ENCODE measurements around the gene SLC44A3. TPM values are rescaled to one million over a fixed set of nuclear protein-coding genes. Genes with fewer than 3 reads are reported as not detected.
"Not testable (repeated sequence)": the region's sequence is repeated elsewhere in the genome, so short reads cannot be mapped to it uniquely, and the experiment has no call there.

Gene SLC44A3
- total RNA-seq, 8 experiments from 2014 or later = 0.18 to 19.3 (median 0.95) TPM

DNA sequence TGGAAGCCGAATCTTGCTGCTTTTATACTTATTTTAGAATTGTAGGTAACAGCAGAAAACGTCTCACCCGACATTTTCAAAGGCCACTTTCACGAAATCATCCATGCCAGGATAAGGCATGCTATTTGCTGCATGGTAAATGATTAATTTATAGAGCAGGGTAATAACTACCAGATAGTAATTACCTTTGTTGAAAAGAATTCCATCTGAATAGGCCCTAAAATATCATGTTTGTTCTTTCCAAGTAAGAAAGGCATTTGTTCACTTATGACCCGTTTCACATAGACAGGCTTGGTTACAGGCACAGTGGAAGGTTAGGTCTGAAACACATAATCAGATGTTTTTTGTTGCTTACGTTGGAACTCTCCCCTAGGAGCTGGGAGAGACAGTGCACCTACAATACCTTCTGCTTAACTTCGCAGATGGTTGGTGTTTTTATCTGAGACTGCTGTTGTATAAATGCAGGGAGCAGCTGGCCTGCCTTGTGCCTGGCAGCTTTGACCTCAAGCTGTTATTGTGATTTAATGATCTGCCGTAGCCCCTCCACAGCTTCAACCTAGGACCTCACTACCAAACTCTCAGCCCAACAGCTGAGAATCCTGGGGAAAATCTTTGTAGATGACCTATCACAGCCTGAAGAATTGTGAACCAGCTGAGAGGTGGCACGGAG, 1.6 kb downstream of the SLC44A3 start:
- in situ Hi-C loops (cut with MboI; ENCODE audit: low pct_unique_long_range_greater_than_20kb in 2 of 9, low sequenced_read_pairs in 9 of 9, unreplicated experiment in 9 of 9) = loop anchor here in 6 of 9 experiments (25.0 kb wide), 4 partner anchors 216 to 759 kb away; partner anchors contain the start of gene F3 (in 1 of the 6)
- Histone ChIP-seq H3K27ac (no peak overlapping the region), H3K4me1 (replicated peaks in 1 of 2) (peaks cover 19 to 22% of the 10 kb centered on the region in 2 donors), H3K4me3 (no peak overlapping the region)
- ATAC-seq (replicated peaks in 6 of 8) = peak in 4 of 8 experiments; percentile 30 to 48 (median 36)
- 14 to 94% (median 35%) methylated on average over 1 to 9 of the region's 9 CpGs for WGBS, 10 experiments

DNA sequence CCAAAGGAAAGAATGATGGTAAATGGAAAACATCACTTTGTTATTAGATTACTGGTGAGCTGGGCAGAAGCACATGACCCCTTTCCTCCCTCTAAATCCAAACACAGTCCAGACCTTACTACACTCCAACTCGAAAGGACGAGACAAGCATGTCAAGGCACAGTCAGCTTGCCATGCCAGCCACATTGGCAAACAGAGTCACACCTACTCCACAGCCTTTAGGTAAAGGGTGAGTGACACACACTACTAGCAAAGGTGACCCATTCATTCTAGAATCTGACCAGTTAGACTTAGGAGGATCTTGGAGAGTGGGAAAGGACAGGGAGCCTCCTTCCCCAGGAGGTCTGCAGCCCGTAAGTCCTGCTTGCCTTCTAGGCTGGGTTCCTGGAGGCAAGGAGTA, 3.0 kb downstream of the SLC44A3 start:
- 83 to 100% (median 91%) methylated on average over 1 to 3 of the region's 3 CpGs; no CpG with 5 or more reads in 4 of the 10 experiments for WGBS, 10 experiments
- H3K27ac ChIP-seq = no peak overlapping the region
- H3K4me3 ChIP-seq = no peak overlapping the region
- in situ Hi-C loops (cut with MboI; ENCODE audit: low pct_unique_long_range_greater_than_20kb in 2 of 9, low sequenced_read_pairs in 9 of 9, unreplicated experiment in 9 of 9) = loop anchor here in 6 of 9 experiments (25.0 kb wide), 4 partner anchors 214 to 761 kb away; partner anchors contain the start of gene F3 (in 1 of the 6)
- no peak for ATAC-seq (replicated peaks in 6 of 8)
- peaks cover 19 to 22% of the 10 kb centered on the region in 2 donors for H3K4me1 ChIP-seq (replicated peaks in 1 of 2)

DNA sequence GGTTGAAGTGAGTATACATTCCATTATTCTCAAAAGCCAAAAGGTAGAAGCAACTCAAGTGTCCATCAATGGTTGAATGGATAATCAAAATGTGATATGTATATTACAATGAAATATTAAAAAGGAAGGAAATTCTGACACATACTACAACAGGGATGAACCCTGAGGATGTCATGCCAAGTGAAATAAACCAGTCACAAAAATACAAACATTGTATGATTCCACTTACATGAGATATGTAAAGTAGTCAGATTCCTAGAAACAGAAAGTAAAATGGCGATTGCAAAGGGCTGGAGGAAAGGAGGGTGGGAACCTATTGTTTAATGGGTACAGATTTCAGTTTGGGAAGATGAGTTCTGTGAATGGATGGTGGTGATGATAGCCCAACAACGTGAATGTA, 5.8 kb downstream of the SLC44A3 start:
- no peak for ATAC-seq (replicated peaks in 6 of 8)
- 90 to 100% (median 93%) methylated on average over 1 to 2 of the region's 2 CpGs; no CpG with 5 or more reads in 2 of the 10 experiments for WGBS, 10 experiments
- H3K4me1 ChIP-seq (replicated peaks in 1 of 2) = peaks cover 17% of the 10 kb centered on the region in 2 donors
- no peak overlapping the region for H3K27ac ChIP-seq
- in situ Hi-C loops (cut with MboI; ENCODE audit: low pct_unique_long_range_greater_than_20kb in 2 of 9, low sequenced_read_pairs in 9 of 9, unreplicated experiment in 9 of 9) = loop anchor here in 2 of 9 experiments (25.0 kb wide), 2 partner anchors 211 to 411 kb away; partner anchors contain the start of gene RWDD3 (in 1 of the 2)
- no peak overlapping the region for H3K4me3 ChIP-seq

DNA sequence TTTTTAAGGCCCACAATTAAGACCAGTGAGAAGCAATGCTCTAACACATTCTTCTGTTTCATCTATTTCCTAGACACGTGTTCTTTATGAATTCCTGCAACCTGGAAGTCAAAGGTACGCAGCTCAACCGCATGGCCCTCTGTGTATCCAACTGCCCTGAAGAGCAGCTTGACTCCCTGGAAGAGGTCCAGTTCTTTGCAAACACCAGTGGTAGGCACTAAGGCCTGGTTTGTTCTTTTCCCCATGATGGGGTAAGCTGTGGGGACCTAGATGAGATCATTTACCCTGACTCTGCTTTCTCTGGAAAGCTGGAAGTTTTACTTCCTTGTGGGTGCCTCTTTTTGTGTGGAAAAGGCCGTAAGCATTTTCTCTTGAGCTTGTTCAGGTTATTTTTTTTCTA, 7.3 kb downstream of the SLC44A3 start:
- ATAC-seq (replicated peaks in 6 of 8) = no peak
- in situ Hi-C loops (cut with MboI; ENCODE audit: low pct_unique_long_range_greater_than_20kb in 2 of 9, low sequenced_read_pairs in 9 of 9, unreplicated experiment in 9 of 9) = loop anchor here in 2 of 9 experiments (25.0 kb wide), 2 partner anchors 210 to 410 kb away; partner anchors contain the start of gene RWDD3 (in 1 of the 2)
- Histone ChIP-seq H3K4me1 (replicated peaks in 1 of 2) (peaks cover 2% of the 10 kb centered on the region in 2 donors), H3K4me3 (no peak overlapping the region), H3K27ac (no peak overlapping the region)
- WGBS, 10 experiments = 0 to 100% (median 88%) methylated on average over 1 to 4 of the region's 4 CpGs

DNA sequence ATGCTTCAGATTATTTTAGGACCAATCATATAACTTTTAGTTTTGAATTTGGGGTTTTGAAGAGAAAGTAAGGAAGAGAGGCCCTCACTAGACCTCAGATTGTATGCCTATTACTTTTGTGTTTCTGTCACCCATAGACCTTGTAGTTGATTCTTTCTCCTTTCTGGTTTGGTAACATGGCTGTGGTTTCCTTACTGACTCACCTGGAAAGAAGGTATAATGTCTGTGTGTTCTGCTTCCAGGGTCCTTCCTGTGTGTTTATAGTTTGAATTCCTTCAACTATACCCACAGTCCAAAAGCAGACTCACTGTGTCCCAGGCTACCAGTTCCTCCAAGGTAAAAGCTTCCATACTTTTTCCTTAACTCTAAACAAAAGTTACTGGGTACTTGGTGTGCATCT, 8.1 kb downstream of the SLC44A3 start:
- ATAC-seq (replicated peaks in 6 of 8) = no peak
- H3K4me3 ChIP-seq = no peak overlapping the region

DNA sequence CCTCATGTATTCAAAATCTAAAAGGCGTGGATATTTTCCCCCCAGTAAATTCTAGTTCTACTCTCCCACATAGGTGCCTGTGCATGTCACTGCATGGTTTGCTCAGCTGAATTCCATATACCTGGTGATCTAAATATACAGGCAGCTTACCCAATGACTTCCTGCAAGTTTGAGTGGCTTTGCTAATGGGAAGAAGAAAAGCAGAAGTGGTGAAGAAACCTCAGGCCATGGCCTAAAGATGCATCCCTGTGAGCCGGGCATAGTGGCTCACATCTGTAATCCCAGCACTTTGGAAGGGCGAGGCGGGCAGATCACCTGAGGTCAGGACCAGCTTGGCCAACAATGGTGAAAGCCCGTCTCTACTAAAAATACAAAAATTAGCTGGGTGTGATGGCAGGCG, 11.5 kb downstream of the SLC44A3 start:
- WGBS, 10 experiments = 89 to 100% (median 94%) methylated on average over 1 to 5 of the region's 6 CpGs; no CpG with 5 or more reads in 3 of the 10 experiments
- in situ Hi-C loops (cut with MboI; ENCODE audit: low pct_unique_long_range_greater_than_20kb in 2 of 9, low sequenced_read_pairs in 9 of 9, unreplicated experiment in 9 of 9) = loop anchor here in 2 of 9 experiments (25.0 kb wide), 2 partner anchors 206 to 406 kb away; partner anchors contain the start of gene RWDD3 (in 1 of the 2)
- H3K4me3 ChIP-seq = no peak overlapping the region
- peaks cover 0 to 9% of the 10 kb centered on the region in 2 donors for H3K4me1 ChIP-seq (replicated peaks in 1 of 2)
- no peak overlapping the region for H3K27ac ChIP-seq
- ATAC-seq (replicated peaks in 6 of 8) = no peak

More for the DNA sequence above, 8.1 kb downstream of the SLC44A3 start:
- no peak overlapping the region for H3K27ac ChIP-seq
- H3K4me1 ChIP-seq (replicated peaks in 1 of 2) = peaks cover 0 to 7% of the 10 kb centered on the region in 2 donors
- in situ Hi-C loops (cut with MboI; ENCODE audit: low pct_unique_long_range_greater_than_20kb in 2 of 9, low sequenced_read_pairs in 9 of 9, unreplicated experiment in 9 of 9) = loop anchor here in 2 of 9 experiments (25.0 kb wide), 2 partner anchors 209 to 409 kb away; partner anchors contain the start of gene RWDD3 (in 1 of the 2)

DNA sequence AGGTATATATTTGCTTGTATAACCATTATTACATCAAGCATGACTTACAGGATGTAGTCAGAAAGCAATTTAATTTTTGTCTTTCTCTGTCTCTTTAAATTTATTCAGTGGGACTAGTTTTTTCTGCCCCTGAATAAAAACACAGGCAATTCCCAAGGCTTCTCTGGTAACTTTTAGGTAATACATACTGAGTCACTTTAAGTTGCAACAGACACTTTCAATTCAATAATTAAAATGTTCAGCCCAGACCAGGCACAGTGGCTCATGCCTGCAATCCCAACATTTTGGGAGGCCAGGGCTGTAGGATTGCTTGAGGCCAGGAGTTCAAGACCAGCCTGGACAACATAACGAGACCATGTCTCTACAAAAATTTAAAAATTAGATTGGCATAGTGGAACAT, 12.3 kb downstream of the SLC44A3 start:
- in situ Hi-C loops (cut with MboI; ENCODE audit: low pct_unique_long_range_greater_than_20kb in 2 of 9, low sequenced_read_pairs in 9 of 9, unreplicated experiment in 9 of 9) = loop anchor here in 2 of 9 experiments (25.0 kb wide), 2 partner anchors 205 to 405 kb away; partner anchors contain the start of gene RWDD3 (in 1 of the 2)
- 40 to 100% (median 83%) methylated on average over 1 of the region's 1 CpG; no CpG with 5 or more reads in 3 of the 10 experiments for WGBS, 10 experiments
- peak in 1 of 8 experiments; percentile 23 for ATAC-seq (replicated peaks in 6 of 8)

DNA sequence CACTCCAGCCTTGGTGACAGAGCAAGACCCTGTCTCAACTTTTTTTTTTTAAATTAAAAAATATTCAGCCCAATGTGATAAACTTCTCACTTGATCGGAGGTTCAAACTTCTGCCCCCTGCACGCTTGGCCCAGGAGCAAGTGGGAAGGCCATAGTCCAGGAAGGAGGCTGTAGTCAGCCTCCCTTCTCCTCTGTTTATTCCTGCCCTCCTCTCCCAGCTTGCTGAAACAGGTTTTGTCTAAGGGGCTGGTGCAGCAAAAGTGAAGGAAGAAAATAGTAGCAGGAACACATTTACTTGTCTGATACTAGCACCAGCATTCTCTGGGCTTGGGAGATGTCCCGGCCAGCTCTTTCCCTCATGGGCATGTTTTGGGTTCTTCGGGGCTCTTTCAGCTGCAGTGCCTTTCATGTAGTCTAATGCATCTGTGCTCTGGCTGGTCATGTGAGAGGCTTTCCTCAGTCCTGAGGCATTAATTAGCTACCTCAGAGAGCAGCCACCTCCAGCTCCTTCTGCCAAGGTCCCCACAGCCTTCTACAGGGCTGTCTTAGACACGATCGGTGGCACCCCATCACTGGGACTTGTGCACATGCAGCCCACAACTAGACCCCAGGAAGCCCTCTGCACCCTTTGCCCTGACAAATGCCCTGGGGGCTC, 12.9 kb downstream of the SLC44A3 start:
- Histone ChIP-seq H3K4me1 (replicated peaks in 1 of 2) (peaks cover 0 to 9% of the 10 kb centered on the region in 2 donors), H3K4me3 (no peak overlapping the region), H3K27ac (no peak overlapping the region)
- in situ Hi-C loops (cut with MboI; ENCODE audit: low pct_unique_long_range_greater_than_20kb in 2 of 9, low sequenced_read_pairs in 9 of 9, unreplicated experiment in 9 of 9) = loop anchor here in 2 of 9 experiments (25.0 kb wide), 2 partner anchors 204 to 404 kb away; partner anchors contain the start of gene RWDD3 (in 1 of the 2)
- peak in 5 of 8 experiments; percentile 55 to 80 (median 65) for ATAC-seq (replicated peaks in 6 of 8)
- 76 to 100% (median 84%) methylated on average over 2 to 5 of the region's 6 CpGs; no CpG with 5 or more reads in 2 of the 10 experiments for WGBS, 10 experiments

More for the DNA sequence above, 12.3 kb downstream of the SLC44A3 start:
- H3K27ac ChIP-seq = no peak overlapping the region
- H3K4me1 ChIP-seq (replicated peaks in 1 of 2) = peaks cover 0 to 9% of the 10 kb centered on the region in 2 donors
- no peak overlapping the region for H3K4me3 ChIP-seq

DNA sequence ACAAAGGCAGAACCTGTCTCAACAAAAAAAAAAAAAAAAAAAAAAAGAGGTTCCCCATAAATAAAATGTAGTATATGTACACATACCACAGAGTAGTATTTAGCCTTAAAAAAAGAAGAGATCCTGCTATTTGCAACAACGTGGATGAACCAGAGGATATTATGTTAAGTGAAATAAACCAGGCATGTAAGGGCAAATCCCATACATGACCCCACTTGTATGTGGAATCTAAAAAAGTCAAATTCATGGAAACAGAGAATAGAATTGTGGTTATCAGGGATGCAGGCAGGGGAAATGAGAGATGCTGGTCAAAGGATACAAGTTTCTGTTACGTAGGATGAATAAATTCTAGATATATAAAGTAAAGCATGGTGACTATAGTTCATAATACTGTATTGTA, 16.7 kb downstream of the SLC44A3 start:
- Histone ChIP-seq H3K27ac (no peak overlapping the region), H3K4me3 (no peak overlapping the region), H3K4me1 (replicated peaks in 1 of 2) (peaks cover 0 to 7% of the 10 kb centered on the region in 2 donors)
- in situ Hi-C loops (cut with MboI; ENCODE audit: low pct_unique_long_range_greater_than_20kb in 2 of 9, low sequenced_read_pairs in 9 of 9, unreplicated experiment in 9 of 9) = loop anchor here in 2 of 9 experiments (25.0 kb wide), 2 partner anchors 200 to 400 kb away; partner anchors contain the start of gene RWDD3 (in 1 of the 2)
- WGBS, 10 experiments = 83 to 100% (median 96%) methylated on average over 1 to 2 of the region's 2 CpGs
- no peak for ATAC-seq (replicated peaks in 6 of 8)

DNA sequence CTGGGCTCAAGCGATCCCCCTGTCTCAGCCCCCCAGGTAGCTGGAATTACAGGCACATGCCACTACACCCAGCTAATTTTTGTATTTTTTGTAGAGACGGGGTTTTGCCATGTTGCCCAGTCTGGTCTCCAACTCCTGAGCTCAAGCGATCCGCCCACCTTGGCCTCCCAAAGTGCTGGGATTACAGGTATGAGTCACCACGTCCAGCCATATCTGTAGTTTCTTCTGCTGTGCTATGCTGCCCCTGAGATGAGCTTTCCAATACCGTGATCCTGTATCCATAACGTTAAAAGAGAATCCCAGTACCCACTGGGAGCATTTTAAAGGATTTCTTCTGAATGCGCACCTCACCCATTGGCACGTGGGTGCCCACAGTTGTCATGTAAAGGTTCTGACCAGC, 20.2 kb downstream of the SLC44A3 start:
- in situ Hi-C loops (cut with MboI; ENCODE audit: low pct_unique_long_range_greater_than_20kb in 2 of 9, low sequenced_read_pairs in 9 of 9, unreplicated experiment in 9 of 9) = loop anchor here in 2 of 9 experiments (25.0 kb wide), 2 partner anchors 197 to 397 kb away; partner anchors contain the start of gene RWDD3 (in 1 of the 2)

DNA sequence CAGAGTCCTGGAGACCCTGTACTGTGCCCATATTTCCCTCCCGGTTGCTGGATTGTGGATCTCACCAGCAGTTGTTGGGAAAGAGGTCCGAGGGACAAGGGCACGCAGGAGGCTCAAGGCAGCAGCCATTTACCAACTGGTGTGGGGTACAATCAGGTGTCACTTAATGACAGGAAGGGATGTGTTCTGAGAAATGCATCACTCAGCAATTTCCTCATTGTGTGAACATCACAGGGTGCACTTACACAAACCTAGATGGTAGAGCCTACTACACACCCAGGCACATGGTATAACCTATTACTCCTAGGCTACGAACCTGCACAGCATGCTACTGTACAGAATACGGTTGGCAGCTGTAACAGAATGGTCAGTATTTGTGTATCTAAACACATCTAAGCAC, 20.7 kb downstream of the SLC44A3 start:
- in situ Hi-C loops (cut with MboI; ENCODE audit: low pct_unique_long_range_greater_than_20kb in 2 of 9, low sequenced_read_pairs in 9 of 9, unreplicated experiment in 9 of 9) = loop anchor here in 2 of 9 experiments (25.0 kb wide), 2 partner anchors 196 to 396 kb away; partner anchors contain the start of gene RWDD3 (in 1 of the 2)
- Histone ChIP-seq H3K4me1 (replicated peaks in 1 of 2) (no peaks in the 10 kb centered on the region), H3K27ac (no peak overlapping the region), H3K4me3 (no peak overlapping the region)
- 67 to 97% (median 88%) methylated on average over 1 to 5 of the region's 5 CpGs; no CpG with 5 or more reads in 1 of the 10 experiments for WGBS, 10 experiments
- ATAC-seq (replicated peaks in 6 of 8) = no peak

More for the DNA sequence above, 20.2 kb downstream of the SLC44A3 start:
- H3K27ac ChIP-seq; ATAC-seq (replicated peaks in 6 of 8); H3K4me1 ChIP-seq (replicated peaks in 1 of 2); H3K4me3 ChIP-seq: not testable (repeated sequence)
- 79 to 100% (median 97%) methylated on average over 1 to 8 of the region's 9 CpGs; no CpG with 5 or more reads in 2 of the 10 experiments for WGBS, 10 experiments

DNA sequence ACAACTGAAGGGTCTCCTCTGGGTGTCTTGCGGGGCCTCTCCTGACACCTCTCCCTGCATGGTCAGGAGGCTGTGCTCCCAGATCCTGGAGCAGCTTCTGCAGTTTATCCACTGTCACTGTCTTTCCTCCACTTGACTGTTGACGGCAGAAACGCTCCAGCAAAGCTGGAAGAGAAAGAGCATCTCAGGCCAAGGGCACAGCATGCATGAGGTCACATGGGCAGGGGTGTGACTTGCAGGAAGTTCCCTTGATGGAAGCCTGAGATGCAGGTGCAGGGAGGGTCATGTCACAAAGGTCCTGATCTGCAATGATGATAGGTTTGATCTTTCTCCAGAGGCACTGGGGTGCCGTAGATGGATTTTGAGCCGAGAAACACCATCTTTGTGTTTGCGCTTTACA, 23.3 kb downstream of the SLC44A3 start:
- no peak for ATAC-seq (replicated peaks in 6 of 8)
- no peaks in the 10 kb centered on the region for H3K4me1 ChIP-seq (replicated peaks in 1 of 2)

More for the DNA sequence above, 23.3 kb downstream of the SLC44A3 start:
- 89 to 100% (median 92%) methylated on average over 2 to 6 of the region's 6 CpGs; no CpG with 5 or more reads in 7 of the 10 experiments for WGBS, 10 experiments
- no peak overlapping the region for H3K27ac ChIP-seq
- in situ Hi-C loops (cut with MboI; ENCODE audit: low pct_unique_long_range_greater_than_20kb in 2 of 9, low sequenced_read_pairs in 9 of 9, unreplicated experiment in 9 of 9) = loop anchor here in 2 of 9 experiments (25.0 kb wide), 2 partner anchors 194 to 394 kb away; partner anchors contain the start of gene RWDD3 (in 1 of the 2)
- H3K4me3 ChIP-seq = no peak overlapping the region

All from motor neuron (in vitro differentiated cells).